ENCODE data around the gene SNF8.

Gene SNF8

GRCh38 chr17:48894886-48895285 lies 49.8 kb downstream of the SNF8 start:
- Histone ChIP-seq H3K4me3 (no peak overlapping the region), H3K27ac (no peak overlapping the region)

GRCh38 chr17:48893646-48894508 lies 50.8 kb downstream of the SNF8 start:
- Histone ChIP-seq H3K4me3 (peak overlapping the region; percentile 63 to 89 (median 72)), H3K27ac (peak overlapping the region in 6 of 21 experiments; percentile 75 to 87 (median 82))

- peak overlapping the region; percentile 63 to 89 (median 72) for H3K4me3 ChIP-seq
- H3K27ac ChIP-seq, result peak overlapping the region in 20 of 21 experiments; percentile 59 to 89 (median 82)
Measured at GRCh38 chr17:48892940-48893645, 51.5 kb downstream of the SNF8 start.

GRCh38 chr17:48890086-48890485 lies 54.6 kb downstream of the SNF8 start:
- H3K27ac ChIP-seq, result no peak overlapping the region
- no peak overlapping the region for H3K4me3 ChIP-seq

- H3K4me3 ChIP-seq, result no peak overlapping the region
- H3K27ac ChIP-seq, result no peak overlapping the region
Measured at GRCh38 chr17:48883171-48883570, 61.5 kb downstream of the SNF8 start.

GRCh38 chr17:48882272-48882671 lies 62.4 kb downstream of the SNF8 start:
- Histone ChIP-seq H3K4me3 (no peak overlapping the region), H3K27ac (no peak overlapping the region)
